Ovary (tissue), 3 donors: Measurements from ENCODE around the gene ANGPTL2.

Experiments
- EP300 ChIP-seq: sonication (generic); formaldehyde crosslinking; IDR thresholded peaks from one replicate; pipeline ENCODE4 v1.6.1; 2017; ENCODE audit warnings: antibody characterized with exemption
- POLR2A ChIP-seq: fragments of 450-650 bp; IDR thresholded peaks from one replicate; pipeline ENCODE4 v1.6.1; 2017; ENCODE audit warnings: antibody characterized with exemption, mild to moderate bottlenecking, moderate library complexity
- TF ChIP-seq, protein P1 (sequence below), 3 donors: fragments of 450-650 bp in 2 of 3; fragments of 200-600 bp in 1 of 3; IDR thresholded peaks; one replicate each; pipeline versions ENCODE4 v1.5.1 to v1.8.0; 2016 to 2022; ENCODE audit warnings: antibody characterized with exemption in 3 of 3, mild to moderate bottlenecking in 1 of 3
- donor health status: DM: no; HTN: no; CAD: no.

- TF ChIP-seq POLR2A (no peak), EP300 (no peak)
- TF ChIP-seq, protein P1, sequence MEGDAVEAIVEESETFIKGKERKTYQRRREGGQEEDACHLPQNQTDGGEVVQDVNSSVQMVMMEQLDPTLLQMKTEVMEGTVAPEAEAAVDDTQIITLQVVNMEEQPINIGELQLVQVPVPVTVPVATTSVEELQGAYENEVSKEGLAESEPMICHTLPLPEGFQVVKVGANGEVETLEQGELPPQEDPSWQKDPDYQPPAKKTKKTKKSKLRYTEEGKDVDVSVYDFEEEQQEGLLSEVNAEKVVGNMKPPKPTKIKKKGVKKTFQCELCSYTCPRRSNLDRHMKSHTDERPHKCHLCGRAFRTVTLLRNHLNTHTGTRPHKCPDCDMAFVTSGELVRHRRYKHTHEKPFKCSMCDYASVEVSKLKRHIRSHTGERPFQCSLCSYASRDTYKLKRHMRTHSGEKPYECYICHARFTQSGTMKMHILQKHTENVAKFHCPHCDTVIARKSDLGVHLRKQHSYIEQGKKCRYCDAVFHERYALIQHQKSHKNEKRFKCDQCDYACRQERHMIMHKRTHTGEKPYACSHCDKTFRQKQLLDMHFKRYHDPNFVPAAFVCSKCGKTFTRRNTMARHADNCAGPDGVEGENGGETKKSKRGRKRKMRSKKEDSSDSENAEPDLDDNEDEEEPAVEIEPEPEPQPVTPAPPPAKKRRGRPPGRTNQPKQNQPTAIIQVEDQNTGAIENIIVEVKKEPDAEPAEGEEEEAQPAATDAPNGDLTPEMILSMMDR (IDR thresholded peaks at IDR 0.05), result no peak
These were observed 24.8 kb upstream of the ANGPTL2 start for GRCh38 chr9:127147251-127147650.
